Activated CD8-positive, alpha-beta T cell treated with anti-CD3 and anti-CD28 coated beads, Interleukin-2, amount 10 ng/mL, durations not matched to agents 7 days and 5 days (primary cell): ENCODE data around the gene PLEKHG7. TPM values are rescaled to one million over a fixed set of nuclear protein-coding genes. Genes with fewer than 3 reads are reported as not detected.

ENCODE experiments used
- total RNA-seq, 2 experiments: library from RNA; stranded (reverse); gene quantifications; one replicate each; pipeline ENCODE4 v1.2.3, GENCODE V29; 2021

Gene PLEKHG7
- total RNA-seq, 2 experiments from 2014 or later: not detected

Other genes with a start within 250 kb of the PLEKHG7 start
- 10 to 100 TPM; 15.9 to 16.2 TPM for gene EEA1, start 226.3 kb downstream of the PLEKHG7 start, total RNA-seq